ENCODE results near the gene SLC35A2.
A peak's percentile ranks its signal among the peaks of the same experiment; 100 is the strongest.
"Not testable (repeated sequence)": the region's sequence is repeated elsewhere in the genome, so short reads cannot be mapped to it uniquely, and the experiment has no call there.

Gene SLC35A2

DNA sequence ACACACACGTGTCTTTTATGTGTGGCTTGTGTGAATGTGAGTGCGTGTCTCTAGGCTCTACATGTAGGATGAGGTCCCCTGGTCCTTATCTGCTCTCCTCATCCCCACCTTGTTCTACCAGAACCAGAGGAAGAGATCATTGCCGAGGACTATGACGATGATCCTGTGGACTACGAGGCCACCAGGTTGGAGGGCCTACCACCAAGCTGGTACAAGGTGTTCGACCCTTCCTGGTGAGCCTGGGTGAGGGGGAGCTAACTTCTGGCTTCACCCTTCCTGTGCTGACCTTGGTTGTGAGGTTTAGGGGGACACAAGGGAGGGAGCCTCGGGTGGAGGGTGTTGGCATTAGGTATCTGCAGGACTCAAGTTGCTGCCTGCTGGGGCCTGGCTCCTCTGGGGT, 10.4 kb downstream of the SLC35A2 start:
- no peak for DNase-seq

DNA sequence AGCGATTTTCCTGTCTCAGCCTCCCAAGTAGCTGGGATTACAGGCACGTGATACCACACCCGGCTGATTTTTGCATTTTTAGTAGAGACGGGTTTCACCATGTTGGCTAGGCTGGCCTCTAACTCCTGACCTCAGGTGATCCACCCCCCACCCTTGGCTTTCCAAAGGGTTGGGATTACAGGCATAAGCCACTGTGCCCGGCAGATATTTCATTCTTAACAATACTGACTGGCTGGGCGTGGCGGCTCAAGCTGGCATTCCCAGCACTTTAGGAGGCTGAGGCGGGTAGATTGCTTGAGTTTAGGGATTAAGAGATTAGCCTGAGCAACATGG, 12.4 kb downstream of the SLC35A2 start:
- no peak for DNase-seq

- DNase-seq: peak; percentile 90
These were observed 13.7 kb downstream of the SLC35A2 start, which contains the start of the genes PQBP1 and TIMM17B for GRCh38 chrX:48897625-48898306. Gene PQBP1, plus strand, starts transcription at chrX:48897930. Its CDS starts 580 bp downstream, at chrX:48898510. Gene TIMM17B, minus strand, starts transcription at chrX:48897768. Its CDS starts 19 bp downstream, at chrX:48897749.

DNA sequence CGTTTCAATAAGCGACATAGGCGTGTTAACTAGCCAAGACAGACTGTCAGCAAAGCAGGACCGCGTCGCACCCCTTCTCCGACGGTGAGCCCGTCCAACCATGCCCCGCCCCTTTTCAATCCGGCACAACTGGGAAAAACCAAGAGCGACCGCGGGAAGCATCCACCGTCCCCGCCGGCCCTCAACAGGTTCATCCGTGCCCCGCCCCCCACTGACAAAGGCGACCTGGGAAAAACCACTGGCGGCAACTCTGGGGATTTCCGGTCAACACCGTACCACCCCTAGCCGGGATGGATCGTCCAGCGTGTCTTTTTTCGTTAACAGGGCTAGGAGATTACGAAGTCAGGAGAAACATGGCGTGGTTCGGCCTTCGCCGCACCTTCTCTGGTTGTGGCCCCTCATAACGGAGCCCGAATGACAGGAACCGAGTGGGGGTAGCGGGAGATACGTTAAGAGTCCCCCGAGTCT, 14.3 kb downstream of the SLC35A2 start:
- peak; percentile 53 for DNase-seq

- DNase-seq: no peak
These were observed 14.8 kb downstream of the SLC35A2 start for GRCh38 chrX:48896611-48897011.

DNA sequence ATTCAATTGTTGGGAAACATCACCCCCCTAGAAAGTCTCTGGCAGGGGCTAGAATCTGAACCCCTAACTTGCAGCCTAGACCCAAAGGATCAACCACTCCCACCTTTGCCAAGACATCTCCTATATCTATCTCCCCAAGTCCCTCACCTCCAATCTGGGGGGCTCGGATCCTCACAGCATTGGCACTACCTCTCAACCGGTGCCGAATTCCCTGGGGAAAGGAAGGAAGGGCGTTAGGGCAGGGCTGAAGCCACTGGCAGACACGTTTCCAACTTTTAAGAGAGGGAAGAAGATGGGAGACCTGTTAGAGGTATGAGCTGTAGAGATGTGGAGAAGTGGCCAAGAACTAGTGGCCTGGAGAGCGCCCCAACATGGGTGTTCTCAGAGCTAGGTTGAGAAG, 16.6 kb downstream of the SLC35A2 start:
- DNase-seq: no peak

DNA sequence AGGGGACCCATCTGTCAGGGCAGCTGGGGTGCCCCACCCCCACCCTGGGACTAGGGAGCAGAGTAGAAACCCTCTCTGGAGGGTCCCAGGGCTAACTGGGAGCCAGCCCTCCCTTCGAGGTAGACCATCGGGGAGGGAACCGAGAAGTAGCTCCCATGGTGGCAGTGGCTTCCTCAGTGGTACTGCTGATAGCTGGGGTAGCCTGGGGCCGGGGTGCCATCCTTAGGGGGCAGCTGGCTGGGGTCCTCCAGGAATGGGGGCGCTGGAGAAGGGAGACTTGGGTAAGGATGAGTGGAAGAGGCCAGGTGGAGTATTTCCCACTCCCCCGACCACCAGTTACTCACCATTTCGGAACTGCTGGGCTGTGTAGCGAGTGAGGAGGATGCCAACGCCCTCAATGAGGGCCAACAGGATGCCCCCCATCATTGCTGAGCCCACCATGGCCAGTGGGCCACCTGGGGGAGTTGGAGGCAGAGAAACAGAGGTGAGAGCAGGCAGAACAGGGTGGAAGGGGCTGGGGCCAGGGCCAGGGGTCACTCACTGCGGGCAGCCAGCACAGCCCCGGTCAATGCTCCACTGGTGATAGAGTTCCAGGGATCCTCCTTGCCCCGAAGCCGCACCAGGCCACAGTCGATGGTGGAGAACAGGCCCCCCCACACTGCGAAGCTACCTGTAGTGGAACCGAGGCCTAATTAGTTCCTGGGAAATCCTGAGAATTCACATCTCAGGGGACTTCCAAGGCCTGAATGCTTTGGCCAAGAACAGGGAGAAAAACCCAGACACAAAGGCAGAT, 17.7 kb downstream of the SLC35A2 start:
- DNase-seq: no peak

GRCh38 chrX:48892896-48893295, 18.6 kb downstream of the SLC35A2 start:
- DNase-seq: no peak

- DNase-seq: peak; percentile 73
These were observed 19.8 kb downstream of the SLC35A2 start for GRCh38 chrX:48891402-48892288.

DNA sequence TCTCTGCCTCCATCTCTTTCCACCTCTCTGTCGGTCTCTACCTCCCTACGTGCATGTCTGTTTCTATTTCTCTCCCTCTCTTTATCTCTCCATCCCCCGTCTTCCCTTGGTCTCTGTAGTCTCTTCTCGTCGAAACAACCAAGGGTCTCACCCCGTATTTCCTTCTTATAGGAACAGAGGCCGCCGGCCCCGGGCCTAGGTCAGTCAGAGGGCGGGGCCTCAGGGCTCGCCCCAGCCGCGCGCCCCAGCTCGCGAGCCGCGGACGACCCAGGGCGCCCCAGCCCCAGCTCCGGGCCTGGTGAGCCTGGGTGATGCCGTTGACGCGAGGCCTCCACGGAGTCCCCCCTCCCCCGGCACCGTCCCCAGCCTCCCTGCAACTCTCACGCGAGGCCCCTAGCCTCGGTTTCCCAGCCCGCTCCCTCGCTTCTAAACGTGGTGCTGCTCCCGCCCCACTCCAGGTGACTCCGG, 20.5 kb downstream of the SLC35A2 start:
- no peak for DNase-seq

DNA sequence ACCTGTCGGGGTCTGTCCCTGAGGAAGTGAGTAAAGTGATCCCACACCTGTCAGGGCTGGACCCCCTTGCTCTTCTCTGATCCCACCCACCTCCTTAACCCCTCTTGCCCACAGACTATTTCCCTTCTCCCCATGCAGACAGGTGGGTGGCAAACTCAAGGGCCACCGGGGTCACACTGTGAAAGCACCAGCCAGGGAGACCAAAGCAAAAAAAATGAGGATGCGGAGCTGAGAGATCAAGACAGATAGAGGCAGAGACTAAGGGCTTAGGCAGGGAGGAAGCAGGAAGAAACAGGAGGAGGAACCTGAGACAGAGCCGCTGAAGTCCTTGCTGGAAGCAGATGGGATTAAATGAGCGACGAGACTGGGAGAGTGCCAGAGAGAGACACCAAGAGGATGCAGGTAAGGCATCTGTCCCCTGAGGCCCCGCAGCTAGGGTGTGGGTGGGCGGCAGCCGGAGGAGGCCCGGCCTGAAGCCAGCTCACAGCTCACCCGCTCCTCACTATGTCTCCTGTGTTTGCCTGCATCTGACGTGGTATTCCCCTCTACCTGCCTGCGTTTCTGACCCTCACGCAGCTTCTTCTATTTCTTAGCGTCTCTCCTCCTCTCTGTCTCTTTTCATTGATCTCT, 21.0 kb downstream of the SLC35A2 start:
- DNase-seq: no peak

GRCh38 chrX:48886586-48886985, 24.9 kb downstream of the SLC35A2 start:
- not testable (repeated sequence) for DNase-seq

GRCh38 chrX:48883729-48884128, 27.7 kb downstream of the SLC35A2 start:
- DNase-seq: no peak

DNA sequence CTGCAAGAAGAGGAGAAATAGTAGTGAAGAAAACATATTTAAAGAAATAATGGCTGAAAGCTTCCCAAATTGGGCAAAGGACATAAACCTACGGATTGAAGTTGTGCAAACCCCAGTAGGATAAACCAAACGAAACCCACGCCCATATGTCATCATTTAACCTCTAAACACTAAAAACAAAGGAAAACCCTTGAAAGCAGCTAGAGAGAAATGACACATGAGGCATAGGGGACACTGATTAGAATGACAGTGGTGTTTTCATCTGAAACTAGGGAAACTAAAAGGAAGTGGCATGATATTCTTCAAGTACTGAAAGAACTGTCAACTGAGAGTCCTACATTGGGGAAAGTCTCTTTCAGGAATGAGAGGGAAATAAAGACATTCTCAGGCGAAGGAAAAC, 34.5 kb downstream of the SLC35A2 start:
- not testable (repeated sequence) for DNase-seq

DNA sequence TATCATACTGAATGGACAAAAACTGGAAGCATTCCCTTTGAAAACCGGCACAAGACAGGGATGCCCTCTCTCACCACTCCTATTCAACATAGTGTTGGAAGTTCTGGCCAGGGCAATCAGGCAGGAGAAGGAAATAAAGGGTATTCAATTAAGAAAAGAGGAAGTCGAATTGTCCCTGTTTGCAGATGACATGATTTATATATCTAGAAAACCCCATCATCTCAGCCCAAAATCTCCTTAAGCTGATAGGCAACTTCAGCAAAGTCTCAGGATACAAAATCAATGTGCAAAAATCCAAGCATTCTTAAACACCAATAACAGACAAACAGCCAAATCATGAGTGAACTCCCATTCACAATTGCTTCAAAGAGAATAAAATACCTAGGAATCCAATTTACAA, 39.4 kb downstream of the SLC35A2 start:
- DNase-seq: not testable (repeated sequence)

DNA sequence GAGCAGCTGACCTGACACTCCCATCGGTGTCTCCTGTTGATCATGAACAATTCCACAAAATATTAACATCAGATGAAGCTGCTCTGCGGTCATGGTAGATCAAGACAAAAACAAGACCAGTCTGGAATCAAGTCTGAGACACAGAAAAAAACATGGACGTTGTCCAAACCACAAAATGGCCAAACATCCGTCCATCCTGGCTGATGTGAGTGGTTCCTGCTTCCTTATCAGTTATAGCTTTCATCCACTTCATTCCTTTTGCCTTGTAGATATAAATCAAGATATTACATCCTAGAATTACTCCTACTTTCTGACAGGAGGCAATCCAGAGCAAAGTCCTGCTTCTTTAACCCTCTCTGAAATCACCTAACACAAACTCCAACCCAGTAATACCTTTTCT, 47.2 kb downstream of the SLC35A2 start:
- DNase-seq: no peak

- DNase-seq: no peak
These were observed 56.5 kb downstream of the SLC35A2 start for GRCh38 chrX:48854898-48855297.

DNA sequence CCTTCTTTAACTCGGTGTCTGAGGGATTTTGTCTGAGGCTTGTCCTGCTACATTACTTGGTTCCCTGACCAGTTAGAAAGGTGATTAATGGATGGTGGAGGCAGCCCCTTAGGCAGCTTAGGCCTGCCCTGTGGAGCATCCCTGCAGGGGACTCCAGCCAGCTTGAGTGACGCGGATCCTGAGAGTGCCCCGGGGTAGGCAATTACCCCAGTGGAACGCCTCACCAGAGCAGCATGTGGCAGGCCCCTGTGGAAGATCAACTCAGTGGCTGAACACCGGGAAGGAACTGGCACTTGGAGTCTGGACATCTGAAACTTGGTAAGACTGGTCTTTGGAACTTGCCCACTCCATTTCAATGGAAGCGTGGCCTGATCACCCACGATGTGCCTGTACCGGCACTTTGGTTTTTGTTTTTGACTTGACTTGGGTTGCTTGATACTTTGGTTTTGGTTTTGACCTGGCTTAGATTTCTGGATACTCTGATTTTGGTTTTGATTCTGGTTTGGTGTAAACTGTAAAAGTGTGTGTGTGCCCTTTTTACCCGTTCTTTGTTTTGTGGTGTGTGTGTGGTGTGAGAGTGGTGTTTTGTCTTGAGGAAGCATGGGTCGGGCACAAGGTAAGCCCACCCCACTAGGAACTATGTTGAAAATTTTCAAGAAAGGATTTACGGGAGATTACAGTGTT, 57.2 kb downstream of the SLC35A2 start:
- not testable (repeated sequence) for DNase-seq

- not testable (repeated sequence) for DNase-seq
These were observed 58.0 kb downstream of the SLC35A2 start for GRCh38 chrX:48853494-48853893.
